Stimulated activated naive B cell treated with anti-CD40 and anti-IgM and Interleukin-4, amounts not matched to agents 10 μg/mL and 1 μg/mL and 100 μg/mL, for 72 hours (primary cell): ENCODE measurements around the gene KIAA0586.

Experiments used
- ATAC-seq, 2 donors: fragments of 150-1000 bp; cut with Tn5 transposase; replicated peaks; 2 replicates each; pipeline ENCODE4 v1.10.0; 2021; ENCODE audit warnings: moderate library complexity in 1 of 2
- DNase-seq: peaks from one replicate; pipeline ENCODE4 v3.0.0; 2021
- H3K27ac Mint-ChIP-seq: one replicate; pipeline ENCODE4 v1.8.0; 2022; ENCODE audit warnings: mild to moderate bottlenecking, mixed read lengths
- H3K27me3 Mint-ChIP-seq, 2 donors: one replicate each; pipeline ENCODE4 v1.8.0; 2022; ENCODE audit warnings: mixed read lengths in 2 of 2
- H3K36me3 Mint-ChIP-seq, 2 donors: one replicate each; pipeline ENCODE4 v1.8.0; 2022; ENCODE audit warnings: mixed read lengths in 2 of 2, mild to moderate bottlenecking in 1 of 2
- H3K4me1 Mint-ChIP-seq, 2 donors: one replicate each; pipeline ENCODE4 v1.8.0; 2022; ENCODE audit warnings: mixed read lengths in 2 of 2, mild to moderate bottlenecking in 1 of 2
- H3K4me3 Mint-ChIP-seq, 2 donors: one replicate each; pipeline ENCODE4 v1.8.0; 2022; ENCODE audit warnings: mild to moderate bottlenecking in 2 of 2, mixed read lengths in 2 of 2, moderate library complexity in 1 of 2
- H3K9me3 Mint-ChIP-seq, 2 donors: one replicate each; pipeline ENCODE4 v1.8.0; 2022; ENCODE audit warnings: mixed read lengths in 2 of 2, mild to moderate bottlenecking in 1 of 2

Gene KIAA0586

GRCh38 chr14:58543253-58543652 lies 115.7 kb downstream of the KIAA0586 start:
- H3K4me1 Mint-ChIP-seq, result peaks cover 0 to 2% of the 10 kb centered on the region in 2 donors
- peaks cover 16 to 23% of the 10 kb centered on the region in 2 donors for H3K36me3 Mint-ChIP-seq
- ATAC-seq (no peak), DNase-seq (no peak)
- H3K9me3 Mint-ChIP-seq, result peaks cover 6 to 10% of the 10 kb centered on the region in 2 donors
- H3K4me3 Mint-ChIP-seq, result no peak overlapping the region
- no peaks in the 10 kb centered on the region for H3K27me3 Mint-ChIP-seq
- no peak overlapping the region for H3K27ac Mint-ChIP-seq

- Mint-ChIP-seq H3K4me1 (peaks cover 0 to 2% of the 10 kb centered on the region in 2 donors), H3K36me3 (peaks cover 11 to 16% of the 10 kb centered on the region in 2 donors), H3K4me3 (no peak overlapping the region), H3K27ac (no peak overlapping the region), H3K27me3 (no peaks in the 10 kb centered on the region), H3K9me3 (peaks cover 5 to 10% of the 10 kb centered on the region in 2 donors)
- DNase-seq (no peak), ATAC-seq (no peak)
These were observed 120.1 kb downstream of the KIAA0586 start for GRCh38 chr14:58547649-58548048.

- no peak overlapping the region for H3K4me3 Mint-ChIP-seq
- H3K4me1 Mint-ChIP-seq, result no peaks in the 10 kb centered on the region
- no peak overlapping the region for H3K27ac Mint-ChIP-seq
- no peak for ATAC-seq
- H3K36me3 Mint-ChIP-seq, result peaks cover 0 to 4% of the 10 kb centered on the region in 2 donors
- H3K9me3 Mint-ChIP-seq, result no peaks in the 10 kb centered on the region
- no peaks in the 10 kb centered on the region for H3K27me3 Mint-ChIP-seq
- no peak for DNase-seq
These were observed 121.7 kb downstream of the KIAA0586 start for GRCh38 chr14:58549105-58549757.

GRCh38 chr14:58553959-58554358 lies 126.4 kb downstream of the KIAA0586 start:
- Mint-ChIP-seq H3K36me3 (no peaks in the 10 kb centered on the region), H3K27ac (no peak overlapping the region), H3K4me1 (no peaks in the 10 kb centered on the region), H3K27me3 (no peaks in the 10 kb centered on the region), H3K4me3 (no peak overlapping the region), H3K9me3 (no peaks in the 10 kb centered on the region)
- no peak for DNase-seq
- ATAC-seq, result no peak

- H3K36me3 Mint-ChIP-seq, result no peaks in the 10 kb centered on the region
- no peaks in the 10 kb centered on the region for H3K9me3 Mint-ChIP-seq
- ATAC-seq (no peak), DNase-seq (no peak)
- no peaks in the 10 kb centered on the region for H3K27me3 Mint-ChIP-seq
- no peaks in the 10 kb centered on the region for H3K4me1 Mint-ChIP-seq
- H3K27ac Mint-ChIP-seq, result no peak overlapping the region
- H3K4me3 Mint-ChIP-seq, result no peak overlapping the region
These were observed 128.1 kb downstream of the KIAA0586 start for GRCh38 chr14:58555647-58556046.

GRCh38 chr14:58557242-58557641 lies 129.7 kb downstream of the KIAA0586 start:
- no peak for ATAC-seq

GRCh38 chr14:58560208-58560607 lies 132.7 kb downstream of the KIAA0586 start:
- ATAC-seq (no peak), DNase-seq (no peak)
- Mint-ChIP-seq H3K36me3 (no peaks in the 10 kb centered on the region), H3K27ac (no peak overlapping the region), H3K9me3 (no peaks in the 10 kb centered on the region), H3K27me3 (no peaks in the 10 kb centered on the region), H3K4me3 (no peak overlapping the region), H3K4me1 (no peaks in the 10 kb centered on the region)

More at GRCh38 chr14:58557242-58557641, 129.7 kb downstream of the KIAA0586 start:
- Mint-ChIP-seq H3K4me1 (no peaks in the 10 kb centered on the region), H3K27me3 (no peaks in the 10 kb centered on the region), H3K27ac (no peak overlapping the region), H3K9me3 (no peaks in the 10 kb centered on the region), H3K4me3 (no peak overlapping the region), H3K36me3 (no peaks in the 10 kb centered on the region)
- no peak for DNase-seq

GRCh38 chr14:58562141-58562540 lies 134.6 kb downstream of the KIAA0586 start:
- Mint-ChIP-seq H3K4me1 (no peaks in the 10 kb centered on the region), H3K4me3 (no peak overlapping the region), H3K36me3 (no peaks in the 10 kb centered on the region), H3K9me3 (no peaks in the 10 kb centered on the region), H3K27ac (no peak overlapping the region), H3K27me3 (no peaks in the 10 kb centered on the region)
- no peak for ATAC-seq
- no peak for DNase-seq

- DNase-seq, result no peak
- Mint-ChIP-seq H3K27ac (no peak overlapping the region), H3K4me1 (no peaks in the 10 kb centered on the region), H3K36me3 (no peaks in the 10 kb centered on the region), H3K27me3 (no peaks in the 10 kb centered on the region), H3K9me3 (no peaks in the 10 kb centered on the region), H3K4me3 (no peak overlapping the region)
- no peak for ATAC-seq
These were observed 136.5 kb downstream of the KIAA0586 start for GRCh38 chr14:58563978-58564377.

- Mint-ChIP-seq H3K27me3 (no peaks in the 10 kb centered on the region), H3K9me3 (no peaks in the 10 kb centered on the region), H3K4me3 (no peak overlapping the region), H3K4me1 (no peaks in the 10 kb centered on the region), H3K36me3 (no peaks in the 10 kb centered on the region), H3K27ac (no peak overlapping the region)
- ATAC-seq, result no peak
- no peak for DNase-seq
These were observed 138.3 kb downstream of the KIAA0586 start for GRCh38 chr14:58565832-58566231.

GRCh38 chr14:58566979-58567378 lies 139.5 kb downstream of the KIAA0586 start:
- Mint-ChIP-seq H3K36me3 (no peaks in the 10 kb centered on the region), H3K27me3 (no peaks in the 10 kb centered on the region), H3K4me1 (no peaks in the 10 kb centered on the region), H3K9me3 (no peaks in the 10 kb centered on the region), H3K27ac (no peak overlapping the region), H3K4me3 (no peak overlapping the region)
- no peak for ATAC-seq
- no peak for DNase-seq

GRCh38 chr14:58568322-58568721 lies 140.8 kb downstream of the KIAA0586 start:
- no peak overlapping the region for H3K27ac Mint-ChIP-seq
- no peaks in the 10 kb centered on the region for H3K4me1 Mint-ChIP-seq
- H3K36me3 Mint-ChIP-seq, result no peaks in the 10 kb centered on the region
- H3K27me3 Mint-ChIP-seq, result no peaks in the 10 kb centered on the region
- H3K9me3 Mint-ChIP-seq, result no peaks in the 10 kb centered on the region
- no peak overlapping the region for H3K4me3 Mint-ChIP-seq
- DNase-seq (no peak), ATAC-seq (no peak)

GRCh38 chr14:58571256-58571655 lies 143.7 kb downstream of the KIAA0586 start:
- no peaks in the 10 kb centered on the region for H3K27me3 Mint-ChIP-seq
- ATAC-seq (no peak), DNase-seq (no peak)
- no peaks in the 10 kb centered on the region for H3K9me3 Mint-ChIP-seq
- H3K27ac Mint-ChIP-seq, result no peak overlapping the region
- H3K4me1 Mint-ChIP-seq, result no peaks in the 10 kb centered on the region
- no peaks in the 10 kb centered on the region for H3K36me3 Mint-ChIP-seq
- no peak overlapping the region for H3K4me3 Mint-ChIP-seq

- H3K27me3 Mint-ChIP-seq, result no peaks in the 10 kb centered on the region
- no peaks in the 10 kb centered on the region for H3K36me3 Mint-ChIP-seq
- ATAC-seq (peak; percentile 21 to 63), DNase-seq (no peak)
- no peak overlapping the region for H3K4me3 Mint-ChIP-seq
- H3K9me3 Mint-ChIP-seq, result no peaks in the 10 kb centered on the region
- H3K4me1 Mint-ChIP-seq, result no peaks in the 10 kb centered on the region
- no peak overlapping the region for H3K27ac Mint-ChIP-seq
These were observed 144.4 kb downstream of the KIAA0586 start for GRCh38 chr14:58571769-58572472.

- no peaks in the 10 kb centered on the region for H3K4me1 Mint-ChIP-seq
- ATAC-seq (no peak), DNase-seq (no peak)
- H3K9me3 Mint-ChIP-seq, result no peaks in the 10 kb centered on the region
- H3K36me3 Mint-ChIP-seq, result no peaks in the 10 kb centered on the region
- H3K27ac Mint-ChIP-seq, result no peak overlapping the region
- H3K4me3 Mint-ChIP-seq, result no peak overlapping the region
- H3K27me3 Mint-ChIP-seq, result no peaks in the 10 kb centered on the region
These were observed 144.9 kb downstream of the KIAA0586 start for GRCh38 chr14:58572473-58572853.
